H9 (cell line): ENCODE results near the gene TRIB2. TPM values are rescaled to one million over a fixed set of nuclear protein-coding genes. Genes with fewer than 3 reads are reported as not detected.

Source experiments
- DNase-seq: peaks from one replicate; pipeline ENCODE4 v3.0.0-alpha.2; 2017
- H2AFZ ChIP-seq: one replicate; pipeline ENCODE4 v1.6.1; 2013; ENCODE audit warnings: mild to moderate bottlenecking, low read length, control low read depth, moderate library complexity
- H2AK5ac ChIP-seq: 2 replicates; pipeline ENCODE4 v1.6.1; 2013; ENCODE audit warnings: low read length, control low read depth, mixed read lengths; ENCODE audit not compliant: insufficient read length
- H2BK120ac ChIP-seq: one replicate; pipeline ENCODE4 v1.6.1; 2013; ENCODE audit warnings: low read depth, mild to moderate bottlenecking, low read length, control low read depth, inconsistent platforms; ENCODE audit not compliant: poor library complexity, severe bottlenecking
- H2BK12ac ChIP-seq: 2 replicates; pipeline ENCODE4 v1.6.1; 2013; ENCODE audit warnings: low read length, control low read depth, mixed read lengths, low read depth; ENCODE audit not compliant: insufficient read length
- H2BK15ac ChIP-seq: 2 replicates; pipeline ENCODE4 v1.6.1; 2013; ENCODE audit warnings: low read depth, low read length, control low read depth
- H2BK20ac ChIP-seq: one replicate; pipeline ENCODE4 v1.6.1; 2013; ENCODE audit warnings: low read depth, mild to moderate bottlenecking, low read length, control low read depth, inconsistent platforms; ENCODE audit not compliant: poor library complexity, severe bottlenecking
- H2BK5ac ChIP-seq: 2 replicates; pipeline ENCODE4 v1.6.1; 2013; ENCODE audit warnings: low read length, control low read depth, mixed read lengths; ENCODE audit not compliant: insufficient read length
- H3K14ac ChIP-seq: 2 replicates; pipeline ENCODE4 v1.6.1; 2013; ENCODE audit warnings: low read length, control low read depth; ENCODE audit not compliant: insufficient read depth
- H3K18ac ChIP-seq: 2 replicates; pipeline ENCODE4 v1.6.1; 2013; ENCODE audit warnings: low read depth, mild to moderate bottlenecking, mixed read lengths, low read length, control low read depth; ENCODE audit not compliant: insufficient read length
- H3K23ac ChIP-seq: 2 replicates; pipeline ENCODE4 v1.6.1; 2013; ENCODE audit warnings: low read length, control low read depth, mixed read lengths, low read depth; ENCODE audit not compliant: insufficient read length
- H3K23me2 ChIP-seq: 2 replicates; pipeline ENCODE4 v1.6.1; 2013; ENCODE audit warnings: low read depth, mild to moderate bottlenecking, mixed read lengths, low read length, control low read depth; ENCODE audit not compliant: insufficient read length, poor library complexity, severe bottlenecking
- H3K27ac ChIP-seq: 2 replicates; pipeline ENCODE4 v1.5.1; 2013; ENCODE audit warnings: low read length, control low read depth, mixed read lengths, low read depth; ENCODE audit not compliant: insufficient read length
- H3K27me3 ChIP-seq: 2 replicates; pipeline ENCODE4 v1.6.1; 2013; ENCODE audit warnings: low read length, control low read depth, inconsistent platforms; ENCODE audit not compliant: insufficient read depth
- H3K4ac ChIP-seq: 2 replicates; pipeline ENCODE4 v1.6.1; 2013; ENCODE audit warnings: low read depth, mild to moderate bottlenecking, control low read depth, inconsistent platforms, low read length, moderate library complexity
- H3K4me1 ChIP-seq: 2 replicates; pipeline ENCODE4 v1.6.1; 2013; ENCODE audit warnings: low read length, control low read depth, inconsistent platforms; ENCODE audit not compliant: insufficient read depth
- H3K4me2 ChIP-seq: 2 replicates; pipeline ENCODE4 v1.6.1; 2013; ENCODE audit warnings: low read length, control low read depth, mixed read lengths; ENCODE audit not compliant: insufficient read length, insufficient read depth
- H3K56ac ChIP-seq: 2 replicates; pipeline ENCODE4 v1.6.1; 2013; ENCODE audit warnings: low read depth, mild to moderate bottlenecking, mixed read lengths, low read length, control low read depth; ENCODE audit not compliant: insufficient read length
- H3K79me1 ChIP-seq: 2 replicates; pipeline ENCODE4 v1.6.1; 2013; ENCODE audit warnings: low read depth, mild to moderate bottlenecking, moderate library complexity, low read length, control low read depth, inconsistent platforms; ENCODE audit not compliant: insufficient read depth, poor library complexity, severe bottlenecking
- H3K79me2 ChIP-seq: 2 replicates; pipeline ENCODE4 v1.6.1; 2013; ENCODE audit warnings: low read length, control low read depth, inconsistent platforms; ENCODE audit not compliant: insufficient read depth
- H3K9ac ChIP-seq: 2 replicates; pipeline ENCODE4 v1.6.1; 2013; ENCODE audit warnings: low read length, control low read depth, mixed read lengths; ENCODE audit not compliant: insufficient read length; ENCODE audit errors: extremely low read depth
- H3K9me3 ChIP-seq: one replicate; pipeline ENCODE4 v1.6.1; 2013; ENCODE audit warnings: low read depth, low read length, inconsistent platforms; ENCODE audit not compliant: control insufficient read depth
- H3T11ph ChIP-seq: one replicate; pipeline ENCODE4 v1.6.1; 2013; ENCODE audit warnings: mild to moderate bottlenecking, low read length, control low read depth, inconsistent platforms
- H4K20me1 ChIP-seq: one replicate; pipeline ENCODE4 v1.6.1; 2013; ENCODE audit not compliant: control insufficient read depth, insufficient read length, insufficient read depth
- H4K5ac ChIP-seq: 2 replicates; pipeline ENCODE4 v1.6.1; 2013; ENCODE audit warnings: low read depth, mild to moderate bottlenecking, mixed read lengths, low read length, control low read depth; ENCODE audit not compliant: insufficient read length
- H4K8ac ChIP-seq: replicated peaks from 2 replicates; pipeline ENCODE4 v1.6.1; 2013; ENCODE audit warnings: low read length, control low read depth, mixed read lengths, low read depth; ENCODE audit not compliant: insufficient read length
- H4K91ac ChIP-seq: 2 replicates; pipeline ENCODE4 v1.6.1; 2013; ENCODE audit warnings: low read depth, mild to moderate bottlenecking, moderate library complexity, mixed read lengths, low read length, control low read depth; ENCODE audit not compliant: insufficient read length
- H3K27ac Mint-ChIP-seq, 3 experiments: 2 replicates in 2 of 3; 3 replicates in 1 of 3; pipeline ENCODE4 v1.8.0; 2020 to 2021; ENCODE audit warnings: mixed read lengths in 3 of 3, mild to moderate bottlenecking in 1 of 3, moderate library complexity in 1 of 3
- H3K27me3 Mint-ChIP-seq: 2 replicates; pipeline ENCODE4 v1.8.0; 2021; ENCODE audit warnings: low read depth, mild to moderate bottlenecking, moderate library complexity, mixed read lengths
- H3K36me3 Mint-ChIP-seq, 3 experiments: 2 replicates in 2 of 3; 3 replicates in 1 of 3; pipeline ENCODE4 v1.8.0; 2020 to 2021; ENCODE audit warnings: low read depth in 3 of 3, mixed read lengths in 3 of 3; ENCODE audit not compliant: insufficient read depth in 1 of 3
- H3K4me1 Mint-ChIP-seq, 2 experiments: 2 replicates each; pipeline ENCODE4 v1.8.0; 2020; ENCODE audit warnings: mixed read lengths in 2 of 2
- H3K4me3 Mint-ChIP-seq, 2 experiments: 2 replicates in 1 of 2; 3 replicates in 1 of 2; pipeline ENCODE4 v1.8.0; 2020 to 2021; ENCODE audit warnings: mild to moderate bottlenecking in 2 of 2, mixed read lengths in 2 of 2, moderate library complexity in 1 of 2
- H3K9me3 Mint-ChIP-seq, 2 experiments: 2 replicates in 1 of 2; 3 replicates in 1 of 2; pipeline ENCODE4 v1.8.0; 2020; ENCODE audit warnings: mild to moderate bottlenecking in 2 of 2, mixed read lengths in 2 of 2, moderate library complexity in 1 of 2
- WGBS: extraction: QIAGEN DNeasy Blood & Tissue Kit; methylation state at CpG from one replicate; pipeline ENCODE4 v1.1.7; 2013; ENCODE audit warnings: missing lambda C conversion rate, low lambda C conversion rate, mixed read lengths; ENCODE audit not compliant: insufficient read length; ENCODE audit errors: extremely low coverage; 5-methylcytosine and 5-hydroxymethylcytosine counted together
- total RNA-seq: library from RNA; stranded (reverse); gene quantifications from 2 replicates; pipeline ENCODE4 v1.2.1, GENCODE V29; 2021
- TF ChIP-seq, protein P1 (sequence below): fragments of 200-600 bp; sonication (generic); conservative IDR thresholded peaks from 3 replicates; pipeline ENCODE4 v1.8.0; 2021; ENCODE audit warnings: antibody characterized with exemption, mild to moderate bottlenecking

TRIB2 gene
- total RNA-seq, 1 experiment from 2014 or later: 41.9 TPM

- Histone ChIP-seq H2AFZ (no peak overlapping the region), H3K9me3 (no peaks in the 10 kb centered on the region), H3K4ac (no peak overlapping the region), H3K14ac (no peak overlapping the region), H3K9ac (no peak overlapping the region), H2BK5ac (no peak overlapping the region), H2BK15ac (no peak overlapping the region), H4K20me1 (no peaks in the 10 kb centered on the region), H3K4me2 (no peak overlapping the region), H4K91ac (no peak overlapping the region), H3K79me1 (no peaks in the 10 kb centered on the region), H3K18ac (no peak overlapping the region), H3K23me2 (no peaks in the 10 kb centered on the region), H3K23ac (no peak overlapping the region), H4K5ac (no peak overlapping the region), H3K27me3 (no peaks in the 10 kb centered on the region), H2AK5ac (no peak overlapping the region), H2BK12ac (no peak overlapping the region), H4K8ac (no peak overlapping the region), H3K4me1 (no peaks in the 10 kb centered on the region), H3K27ac (no peak overlapping the region), H3T11ph (no peak overlapping the region), H2BK20ac (no peak overlapping the region), H2BK120ac (no peak overlapping the region), H3K79me2 (no peaks in the 10 kb centered on the region), H3K56ac (no peak overlapping the region)
- no peak for DNase-seq
- TF ChIP-seq, protein P1, sequence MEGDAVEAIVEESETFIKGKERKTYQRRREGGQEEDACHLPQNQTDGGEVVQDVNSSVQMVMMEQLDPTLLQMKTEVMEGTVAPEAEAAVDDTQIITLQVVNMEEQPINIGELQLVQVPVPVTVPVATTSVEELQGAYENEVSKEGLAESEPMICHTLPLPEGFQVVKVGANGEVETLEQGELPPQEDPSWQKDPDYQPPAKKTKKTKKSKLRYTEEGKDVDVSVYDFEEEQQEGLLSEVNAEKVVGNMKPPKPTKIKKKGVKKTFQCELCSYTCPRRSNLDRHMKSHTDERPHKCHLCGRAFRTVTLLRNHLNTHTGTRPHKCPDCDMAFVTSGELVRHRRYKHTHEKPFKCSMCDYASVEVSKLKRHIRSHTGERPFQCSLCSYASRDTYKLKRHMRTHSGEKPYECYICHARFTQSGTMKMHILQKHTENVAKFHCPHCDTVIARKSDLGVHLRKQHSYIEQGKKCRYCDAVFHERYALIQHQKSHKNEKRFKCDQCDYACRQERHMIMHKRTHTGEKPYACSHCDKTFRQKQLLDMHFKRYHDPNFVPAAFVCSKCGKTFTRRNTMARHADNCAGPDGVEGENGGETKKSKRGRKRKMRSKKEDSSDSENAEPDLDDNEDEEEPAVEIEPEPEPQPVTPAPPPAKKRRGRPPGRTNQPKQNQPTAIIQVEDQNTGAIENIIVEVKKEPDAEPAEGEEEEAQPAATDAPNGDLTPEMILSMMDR: no peak
- peaks cover 4 to 10% of the 10 kb centered on the region in 2 experiments; a peak in 4 of 5 replicates for H3K9me3 Mint-ChIP-seq
- H3K36me3 Mint-ChIP-seq: peaks cover 0 to 3% (median 0%) of the 10 kb centered on the region in 3 experiments; a peak in 3 of 7 replicates
- peaks cover 0 to 9% of the 10 kb centered on the region in 2 experiments; a peak in 1 of 4 replicates for H3K4me1 Mint-ChIP-seq
- no peak overlapping the region for H3K27ac Mint-ChIP-seq
- H3K27me3 Mint-ChIP-seq: no peaks in the 10 kb centered on the region; the same call in 1 of the 2 replicates
- no peak overlapping the region for H3K4me3 Mint-ChIP-seq
- WGBS: no CpG with 5 or more reads among the region's 5 CpGs
These were observed 40.9 kb upstream of the TRIB2 start for GRCh38 chr2:12675801-12676200.
